Cardiac fibroblast (primary cell): ENCODE data around the gene SBNO2.

Experiments used
- DNase-seq, 2 donors: peaks; one replicate each; pipeline versions ENCODE4 v3.0.0 to v3.0.0-alpha.2; 2010; ENCODE audit warnings: low read depth in 2 of 2
- H3K4me3 ChIP-seq, 2 donors: replicated peaks in 1 of 2; 1 replicate in 1 of 2; 2 replicates in 1 of 2; pipeline ENCODE4 v1.5.1; 2011; ENCODE audit warnings: low read depth in 2 of 2, low read length in 2 of 2, mild to moderate bottlenecking in 2 of 2, moderate library complexity in 1 of 2
- TF ChIP-seq, protein P1 (sequence below): IDR thresholded peaks from one replicate; pipeline ENCODE4 v1.5.1; 2011; ENCODE audit warnings: low read depth, mild to moderate bottlenecking, low read length, inconsistent platforms

Gene SBNO2

GRCh38 chr19:1136621-1137317 lies 37.3 kb downstream of the SBNO2 start:
- TF ChIP-seq, protein P1, sequence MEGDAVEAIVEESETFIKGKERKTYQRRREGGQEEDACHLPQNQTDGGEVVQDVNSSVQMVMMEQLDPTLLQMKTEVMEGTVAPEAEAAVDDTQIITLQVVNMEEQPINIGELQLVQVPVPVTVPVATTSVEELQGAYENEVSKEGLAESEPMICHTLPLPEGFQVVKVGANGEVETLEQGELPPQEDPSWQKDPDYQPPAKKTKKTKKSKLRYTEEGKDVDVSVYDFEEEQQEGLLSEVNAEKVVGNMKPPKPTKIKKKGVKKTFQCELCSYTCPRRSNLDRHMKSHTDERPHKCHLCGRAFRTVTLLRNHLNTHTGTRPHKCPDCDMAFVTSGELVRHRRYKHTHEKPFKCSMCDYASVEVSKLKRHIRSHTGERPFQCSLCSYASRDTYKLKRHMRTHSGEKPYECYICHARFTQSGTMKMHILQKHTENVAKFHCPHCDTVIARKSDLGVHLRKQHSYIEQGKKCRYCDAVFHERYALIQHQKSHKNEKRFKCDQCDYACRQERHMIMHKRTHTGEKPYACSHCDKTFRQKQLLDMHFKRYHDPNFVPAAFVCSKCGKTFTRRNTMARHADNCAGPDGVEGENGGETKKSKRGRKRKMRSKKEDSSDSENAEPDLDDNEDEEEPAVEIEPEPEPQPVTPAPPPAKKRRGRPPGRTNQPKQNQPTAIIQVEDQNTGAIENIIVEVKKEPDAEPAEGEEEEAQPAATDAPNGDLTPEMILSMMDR, result no peak
- no peak overlapping the region for H3K4me3 ChIP-seq
- no peak for DNase-seq

GRCh38 chr19:1136201-1136600 lies 37.9 kb downstream of the SBNO2 start:
- TF ChIP-seq, protein P1, result no peak
- no peak for DNase-seq
- no peak overlapping the region for H3K4me3 ChIP-seq

GRCh38 chr19:1135454-1135853 lies 38.6 kb downstream of the SBNO2 start:
- no peak overlapping the region for H3K4me3 ChIP-seq

GRCh38 chr19:1134431-1134830 lies 39.6 kb downstream of the SBNO2 start:
- no peak overlapping the region for H3K4me3 ChIP-seq
- DNase-seq, result peak in 1 of 2 donors; percentile 65
- TF ChIP-seq, protein P1, result no peak

More at GRCh38 chr19:1135454-1135853, 38.6 kb downstream of the SBNO2 start:
- TF ChIP-seq, protein P1, result no peak
- no peak for DNase-seq

DNA sequence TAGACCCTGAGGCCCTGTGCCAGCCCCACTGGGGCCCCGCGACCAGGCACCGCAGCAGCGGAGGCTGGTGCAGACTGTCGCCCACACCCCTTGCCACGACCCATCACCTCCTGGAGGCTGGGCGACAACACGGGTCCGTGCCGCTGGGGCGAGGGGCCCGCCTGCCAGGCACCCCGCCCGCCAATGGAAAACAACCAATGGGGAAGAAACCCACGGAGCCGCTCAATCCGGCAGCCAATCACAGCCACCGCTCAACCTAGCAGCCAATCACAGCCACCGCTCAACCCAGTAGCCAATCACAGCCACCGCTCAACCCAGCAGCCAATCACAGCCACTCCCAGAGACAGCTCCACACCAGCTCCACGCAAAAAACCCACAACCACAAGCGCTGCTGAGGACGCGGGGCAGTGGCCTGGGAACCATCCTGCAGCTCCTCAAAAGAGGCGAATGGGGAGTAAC lies 40.6 kb downstream of the SBNO2 start:
- no peak overlapping the region for H3K4me3 ChIP-seq
- DNase-seq, result no peak
- TF ChIP-seq, protein P1, result no peak

GRCh38 chr19:1132552-1133383 lies 41.3 kb downstream of the SBNO2 start:
- TF ChIP-seq, protein P1, result no peak
- peak overlapping the region; percentile 89 to 90 for H3K4me3 ChIP-seq

More at GRCh38 chr19:1132552-1133383, 41.3 kb downstream of the SBNO2 start:
- DNase-seq, result peak in 1 of 2 donors; percentile 45
